Measurements from ENCODE around the gene PCSK6.

Gene PCSK6

GRCh38 chr15:101447168-101447533, 42.4 kb downstream of the PCSK6 start:
- TF ChIP-seq CTCF (IDR thresholded peaks at IDR 0.05; ENCODE audit: low read depth, low read length), result no peak
- no peak overlapping the region for H3K4me3 ChIP-seq (ENCODE audit: low read depth, low read length)

GRCh38 chr15:101446518-101447167, 42.9 kb downstream of the PCSK6 start:
- H3K4me3 ChIP-seq (ENCODE audit: low read depth, low read length), result no peak overlapping the region
- TF ChIP-seq CTCF (IDR thresholded peaks at IDR 0.05; ENCODE audit: low read depth, low read length), result no peak

GRCh38 chr15:101445562-101446517, 43.7 kb downstream of the PCSK6 start:
- no peak overlapping the region for H3K4me3 ChIP-seq (ENCODE audit: low read depth, low read length)
- TF ChIP-seq CTCF (IDR thresholded peaks at IDR 0.05; ENCODE audit: low read depth, low read length), result no peak

GRCh38 chr15:101444807-101445508, 44.5 kb downstream of the PCSK6 start:
- H3K4me3 ChIP-seq (ENCODE audit: low read depth, low read length), result no peak overlapping the region
- no peak for TF ChIP-seq CTCF (IDR thresholded peaks at IDR 0.05; ENCODE audit: low read depth, low read length)

- no peak overlapping the region for H3K4me3 ChIP-seq (ENCODE audit: low read depth, low read length)
- no peak for TF ChIP-seq CTCF (IDR thresholded peaks at IDR 0.05; ENCODE audit: low read depth, low read length)
Observed at GRCh38 chr15:101444015-101444414, 45.5 kb downstream of the PCSK6 start.

- no peak for TF ChIP-seq CTCF (IDR thresholded peaks at IDR 0.05; ENCODE audit: low read depth, low read length)
- H3K4me3 ChIP-seq (ENCODE audit: low read depth, low read length), result no peak overlapping the region
Observed at GRCh38 chr15:101442272-101442671, 47.2 kb downstream of the PCSK6 start.

Data from WI38 (cell line).